NCI-H446 treated with DMSO at 0.1 percent for 48 hours (cell line): ENCODE measurements around the gene DNAJA1.

Source experiments
- DNase-seq: peaks from one replicate; lab custom pipeline; 2025; lab: John Stamatoyannopoulos, UW

Gene DNAJA1

GRCh38 chr9:33029231-33029786 lies 4.2 kb downstream of the DNAJA1 start:
- DNase-seq, result no peak

- DNase-seq, result no peak
These were observed 5.2 kb downstream of the DNAJA1 start for GRCh38 chr9:33030285-33030684.

- no peak for DNase-seq
These were observed 7.2 kb downstream of the DNAJA1 start for GRCh38 chr9:33032292-33032691.

- DNase-seq, result no peak
These were observed 7.8 kb downstream of the DNAJA1 start for GRCh38 chr9:33032865-33033264.

GRCh38 chr9:33040792-33041431 lies 15.8 kb downstream of the DNAJA1 start:
- DNase-seq, result no peak

- DNase-seq, result no peak
These were observed 16.5 kb downstream of the DNAJA1 start for GRCh38 chr9:33041432-33042188.

GRCh38 chr9:33042473-33042872 lies 17.4 kb downstream of the DNAJA1 start:
- no peak for DNase-seq

- no peak for DNase-seq
These were observed 18.6 kb downstream of the DNAJA1 start for GRCh38 chr9:33043671-33044070.

GRCh38 chr9:33044162-33044673 lies 19.1 kb downstream of the DNAJA1 start:
- peak; percentile 43 for DNase-seq

- DNase-seq, result no peak
These were observed 19.7 kb downstream of the DNAJA1 start for GRCh38 chr9:33044677-33045282.

GRCh38 chr9:33046061-33046460 lies 21.0 kb downstream of the DNAJA1 start:
- no peak for DNase-seq

- DNase-seq, result no peak
These were observed 23.0 kb downstream of the DNAJA1 start for GRCh38 chr9:33048054-33048465.

GRCh38 chr9:33049680-33050361 lies 24.7 kb downstream of the DNAJA1 start:
- no peak for DNase-seq

GRCh38 chr9:33051144-33051543 lies 26.1 kb downstream of the DNAJA1 start:
- DNase-seq, result no peak

GRCh38 chr9:33065157-33066076 lies 40.3 kb downstream of the DNAJA1 start:
- DNase-seq, result no peak

- DNase-seq, result no peak
These were observed 43.9 kb downstream of the DNAJA1 start for GRCh38 chr9:33068991-33069390.

GRCh38 chr9:33076046-33077004 lies 51.3 kb downstream of the DNAJA1 start, which contains the start of gene SMU1:
TSS of gene SMU1 (minus strand) at chr9:33076674. CDS start at chr9:33076608, 66 bp downstream.
- DNase-seq, result peak; percentile 96

GRCh38 chr9:33080534-33080933 lies 55.5 kb downstream of the DNAJA1 start:
- DNase-seq, result no peak

- DNase-seq, result peak; percentile 88
These were observed 56.2 kb downstream of the DNAJA1 start for GRCh38 chr9:33081128-33081851.
